SK-N-MC (cell line): ENCODE data around the gene AKR1E2.

Experiments used
- EZH2 ChIP-seq: fragments of 200-600 bp; sonication (generic); IDR thresholded peaks from one replicate; pipeline ENCODE4 v1.6.1; 2017; ENCODE audit warnings: antibody characterized with exemption
- POLR2AphosphoS5 ChIP-seq: IDR thresholded peaks from 2 replicates; pipeline ENCODE4 v1.6.1; 2012; ENCODE audit warnings: mild to moderate bottlenecking, low read depth, low read length, borderline replicate concordance

GRCh38 chr10:4883079-4883739 lies 57.2 kb downstream of the AKR1E2 start:
- no peak for TF ChIP-seq POLR2AphosphoS5
- no peak for TF ChIP-seq EZH2
